K562 (cell line): Measurements from ENCODE around the gene TMEM61. TPM values are rescaled to one million over a fixed set of nuclear protein-coding genes. Genes with fewer than 3 reads are reported as not detected.

Experiments
- ATAC-seq: fragments of 200-7000 bp; cut with Tn5 transposase; 3 replicates; pipeline ENCODE4 v1.9.1; 2020; ENCODE audit warnings: moderate library complexity
- BruUV-seq: library from RNA; stranded (reverse); fragments of 400-500 nt; replicated peaks from 2 replicates; lab custom pipeline; 2021; lab: Mats Ljungman, UMichigan
- CTCF ChIA-PET: fragments of 300-600 bp; formaldehyde crosslinking; extraction: SDS; loops from one replicate; lab custom pipeline; 2021; ENCODE audit warnings: low intra/inter-chr PET ratio; lab: Yijun Ruan, JAX
- POLR2A ChIA-PET: fragments of 300-600, 350-650 bp; sonication (Branson Sonifier 250); formaldehyde crosslinking; extraction: SDS; loops from one replicate; lab custom pipeline; 2021; ENCODE audit warnings: antibody characterized with exemption, inconsistent platforms; lab: Yijun Ruan, JAX
- DNase-seq, 4 experiments: peaks; one replicate each; pipeline versions ENCODE4 v3.0.0 to v3.0.0-alpha.2; 2011 to 2018; ENCODE audit warnings: low spot score in 3 of 4, mixed read lengths in 3 of 4; ENCODE audit errors: extremely low read depth in 1 of 4
- FAIRE-seq: peaks from 2 replicates; lab custom pipeline; 2011; peaks lifted over from hg19 to GRCh38; lab: Jason Lieb, UNC
- H2AFZ ChIP-seq: 2 replicates; pipeline ENCODE4 v1.6.0; 2011; ENCODE audit warnings: low read depth, low read length, control low read depth, inconsistent platforms
- H3K27ac ChIP-seq: fragments of 200-600 bp; 3 replicates; pipeline ENCODE4 v1.8.0; 2011; ENCODE audit warnings: low read depth, mild to moderate bottlenecking, control low read depth, inconsistent platforms, low read length, moderate library complexity, mixed read lengths; ENCODE audit errors: extremely low read depth
- H3K27me3 ChIP-seq, 2 experiments: fragments of 300-600 bp in 1 of 2; 2 replicates in 1 of 2; 3 replicates in 1 of 2; pipeline versions ENCODE4 v1.6.0 to v1.8.0; 2011; ENCODE audit warnings: inconsistent platforms in 2 of 2, low read length in 2 of 2, mild to moderate bottlenecking in 1 of 2, mixed read lengths in 1 of 2, moderate library complexity in 1 of 2; ENCODE audit not compliant: control insufficient read depth in 2 of 2, insufficient read depth in 2 of 2
- H3K36me3 ChIP-seq: fragments of 300-600 bp; 3 replicates; pipeline ENCODE4 v1.8.0; 2011; ENCODE audit warnings: mild to moderate bottlenecking, low read length, inconsistent platforms; ENCODE audit not compliant: control insufficient read depth, insufficient read depth
- H3K4me1 ChIP-seq, 2 experiments: fragments of 200-600 bp in 1 of 2; replicated peaks in 1 of 2; 2 replicates in 1 of 2; 3 replicates in 1 of 2; pipeline versions ENCODE4 v1.5.1 to v1.8.0; 2011; ENCODE audit warnings: inconsistent platforms in 2 of 2, low read length in 2 of 2, mild to moderate bottlenecking in 1 of 2, mixed read lengths in 1 of 2, moderate library complexity in 1 of 2; ENCODE audit not compliant: control insufficient read depth in 2 of 2, insufficient read depth in 2 of 2
- H3K4me2 ChIP-seq: 2 replicates; pipeline ENCODE4 v1.6.1; 2011; ENCODE audit warnings: low read length, control low read depth, inconsistent platforms, mixed read lengths; ENCODE audit not compliant: insufficient read depth
- H3K4me3 ChIP-seq: fragments of 200-600 bp; sonication (generic), shearing (Covaris generic); 2 replicates; pipeline ENCODE4 v1.5.1; 2016; ENCODE audit warnings: control low read depth, inconsistent platforms
- H3K79me2 ChIP-seq: fragments of 200-600 bp; 3 replicates; pipeline ENCODE4 v1.8.0; 2011; ENCODE audit warnings: low read length, inconsistent platforms; ENCODE audit not compliant: control insufficient read depth, insufficient read depth
- H3K9ac ChIP-seq, 2 experiments: 2 replicates each; pipeline versions ENCODE4 v1.6.0 to v1.6.1; 2011; ENCODE audit warnings: low read depth in 2 of 2, low read length in 2 of 2, control low read depth in 1 of 2, inconsistent platforms in 1 of 2, mild to moderate bottlenecking in 1 of 2, mixed read lengths in 1 of 2; ENCODE audit not compliant: insufficient read depth in 1 of 2
- H3K9me1 ChIP-seq: one replicate; pipeline ENCODE4 v1.6.0; 2011; ENCODE audit warnings: inconsistent platforms, mild to moderate bottlenecking, low read length, moderate library complexity; ENCODE audit not compliant: control insufficient read depth, insufficient read depth
- H3K9me3 ChIP-seq: replicated peaks from 2 replicates; pipeline ENCODE4 v1.5.1; 2011; ENCODE audit warnings: low read depth, low read length, inconsistent platforms; ENCODE audit not compliant: control insufficient read depth, insufficient read depth
- H4K20me1 ChIP-seq: replicated peaks from 2 replicates; pipeline ENCODE4 v1.6.1; 2011; ENCODE audit warnings: low read length, inconsistent platforms, mixed read lengths; ENCODE audit not compliant: control insufficient read depth, insufficient read depth
- CEBPZ ChIP-seq: fragments of 150-350 bp; IDR thresholded peaks from 2 replicates; pipeline ENCODE4 v1.6.1; 2014; ENCODE audit warnings: low read depth, mild to moderate bottlenecking, low read length, borderline replicate concordance
- CREB3L1 ChIP-seq: fragments of 450-650 bp; IDR thresholded peaks from 2 replicates; pipeline ENCODE4 v1.6.1; 2014; ENCODE audit warnings: low read depth, mild to moderate bottlenecking, moderate library complexity, borderline replicate concordance
- E4F1 ChIP-seq: fragments of 250-450 bp; sonication (Bioruptor Pico); IDR thresholded peaks from 2 replicates; pipeline ENCODE4 v1.5.0; 2021; ENCODE audit warnings: mild to moderate bottlenecking, borderline replicate concordance
- HSF4 ChIP-seq: fragments of 250-450 bp; sonication (Bioruptor Pico); IDR thresholded peaks from 2 replicates; pipeline ENCODE4 v2.1.2; 2022; ENCODE audit warnings: mild to moderate bottlenecking, moderate library complexity, borderline replicate concordance
- KHSRP ChIP-seq: fragments of 450-650 bp; IDR thresholded peaks from 2 replicates; pipeline ENCODE4 v1.6.1; 2017
- MTA1 ChIP-seq: fragments of 450-650 bp; IDR thresholded peaks from 2 replicates; pipeline ENCODE4 v1.6.1; 2017; ENCODE audit warnings: borderline replicate concordance
- NCOR1 ChIP-seq: fragments of 450-650 bp; IDR thresholded peaks from 2 replicates; pipeline ENCODE4 v1.6.1; 2016; ENCODE audit warnings: mild to moderate bottlenecking, moderate library complexity
- NEUROD1 ChIP-seq: fragments of 150-350 bp; IDR thresholded peaks from 2 replicates; pipeline ENCODE4 v1.6.1; 2014; ENCODE audit warnings: borderline replicate concordance, low read length, low read depth; ENCODE audit not compliant: partially characterized antibody
- PHB ChIP-seq: fragments of 250-450 bp; sonication (Bioruptor Pico); IDR thresholded peaks from 2 replicates; pipeline ENCODE4 v1.5.0; 2021
- ZBTB11 ChIP-seq, 3 experiments: fragments of 200-800 bp in 1 of 3; fragments of 250-450 bp in 1 of 3; fragments of 450-650 bp in 1 of 3; sonication (Bioruptor Pico) in 1 of 3; sonication (Bioruptor generic) in 1 of 3; formaldehyde crosslinking in 1 of 3; IDR thresholded peaks; 2 replicates each; pipeline versions ENCODE4 v1.6.1 to v1.8.0; 2016 to 2022; ENCODE audit warnings: mild to moderate bottlenecking in 2 of 3, missing genetic modification characterization in 2 of 3, missing compliant biosample characterization in 1 of 3, moderate library complexity in 1 of 3
- ZSCAN29 ChIP-seq: fragments of 450-650 bp; IDR thresholded peaks from 2 replicates; pipeline ENCODE4 v1.6.1; 2017
- WGBS: fragments of 100-300 bp; shearing (Covaris generic); methylation state at CpG from one replicate; pipeline ENCODE4 v1.1.6; 2016; ENCODE audit warnings: low coverage, mixed read lengths; ENCODE audit not compliant: insufficient coverage; ENCODE audit errors: missing lambda C conversion rate; 5-methylcytosine and 5-hydroxymethylcytosine counted together
- in situ Hi-C: fragments of 300-500 bp; cut with MboI; formaldehyde crosslinking; loops from 4 replicates; pipeline ENCODE4 v1.15.0; 2018; ENCODE audit warnings: inconsistent platforms, mixed read lengths
- intact Hi-C: fragments of 100-400 bp; cut with micrococcal nuclease; formaldehyde crosslinking; loops from 2 replicates; pipeline ENCODE4 v1.14.2; 2022
- polyA plus RNA-seq, 8 experiments: library from polyadenylated mRNA; depleted of rRNA in 4 of 8; stranded (reverse) in 5 of 8; unstranded in 3 of 8; fragments of >200 nt; fragmentation: Nextera tagmentation in 2 of 8; fragmentation: Illumina TruSeq in 1 of 8; extraction: Ambion mirVana in 2 of 8; extraction: Trizol in 1 of 8; gene quantifications; 2 replicates each; pipeline versions ENCODE4 v1.2.1 to v1.2.3, GENCODE V29; 2011 to 2014; ENCODE audit warnings: inconsistent platforms in 1 of 8, missing spikeins in 1 of 8
- total RNA-seq, 7 experiments: library from RNA; depleted of rRNA in 6 of 7; stranded (reverse); fragments of >200 nt in 6 of 7; fragmentation: Illumina TruSeq in 2 of 7; extraction: Trizol in 2 of 7; gene quantifications; 2 replicates each; pipeline versions ENCODE4 v1.2.1 to v1.2.3, GENCODE V29; 2011 to 2021; ENCODE audit warnings: low replicate concordance in 1 of 7

TMEM61 gene
- total and polyA plus RNA-seq, 9 of the 15 experiments (the other 6 are each of a cell fraction or from before 2014, with no cell fraction given), result not detected

GRCh38 chr1:55018395-55018794 lies 38.0 kb downstream of the TMEM61 start:
- in situ Hi-C loops, result no loop called here
- H3K79me2 ChIP-seq, result no peaks in the 10 kb centered on the region
- POLR2A ChIA-PET, result no interaction called here
- FAIRE-seq (no peak), ATAC-seq (no peak), DNase-seq (no peak)
- H3K4me1 ChIP-seq, result peaks cover 3 to 11% of the 10 kb centered on the region in 2 experiments; a peak in 4 of 5 replicates
- no peak overlapping the region for H2AFZ ChIP-seq
- H3K9me1 ChIP-seq, result no peaks in the 10 kb centered on the region
- intact Hi-C loops, result no loop called here
- H3K4me3 ChIP-seq, result no peak overlapping the region
- peaks cover 18 to 39% of the 10 kb centered on the region in 2 experiments; a peak in 4 of 5 replicates for H3K27me3 ChIP-seq
- H3K4me2 ChIP-seq, result no peak overlapping the region
- no peaks in the 10 kb centered on the region for H4K20me1 ChIP-seq
- H3K36me3 ChIP-seq, result no peaks in the 10 kb centered on the region; the same call in 2 of the 3 replicates
- no TSS peak for BruUV-seq
- H3K9me3 ChIP-seq, result no peaks in the 10 kb centered on the region
- CTCF ChIA-PET, result interaction anchor here (0.6 kb wide), 1 partner anchor 31 kb away, joined by 3 read pairs; no protein-coding TSS in a partner anchor
- H3K27ac ChIP-seq, result no peak overlapping the region
- 40% methylated on average over 5 of the region's 9 CpGs for WGBS
- H3K9ac ChIP-seq, result peak overlapping the region in 1 of 2 experiments; percentile 55; a peak in 1 of 4 replicates
- TF ChIP-seq ZBTB11 (CRISPR knock-in tag; IDR thresholded peaks at IDR 0.05), result no peak
- TF ChIP-seq ZSCAN29, result no peak
- no peak for TF ChIP-seq CEBPZ
- no peak for TF ChIP-seq PHB (CRISPR knock-in tag)
- no peak for TF ChIP-seq CREB3L1
- no peak for TF ChIP-seq KHSRP
- TF ChIP-seq NEUROD1, result no peak
- TF ChIP-seq NCOR1, result no peak
- TF ChIP-seq E4F1 (CRISPR knock-in tag), result no peak
- no peak for TF ChIP-seq HSF4
- TF ChIP-seq MTA1, result no peak
